Erythroblast (primary cell): ENCODE measurements around the gene AOAH.

Source experiments
- GATA1 ChIP-seq: IDR thresholded peaks from 2 replicates; pipeline ENCODE4 v1.6.1; 2011; ENCODE audit warnings: low read depth, mild to moderate bottlenecking, control low read depth, low read length, moderate library complexity
- POLR2A ChIP-seq: IDR thresholded peaks from 2 replicates; pipeline ENCODE4 v1.6.1; 2011; ENCODE audit warnings: mild to moderate bottlenecking, low read length

DNA sequence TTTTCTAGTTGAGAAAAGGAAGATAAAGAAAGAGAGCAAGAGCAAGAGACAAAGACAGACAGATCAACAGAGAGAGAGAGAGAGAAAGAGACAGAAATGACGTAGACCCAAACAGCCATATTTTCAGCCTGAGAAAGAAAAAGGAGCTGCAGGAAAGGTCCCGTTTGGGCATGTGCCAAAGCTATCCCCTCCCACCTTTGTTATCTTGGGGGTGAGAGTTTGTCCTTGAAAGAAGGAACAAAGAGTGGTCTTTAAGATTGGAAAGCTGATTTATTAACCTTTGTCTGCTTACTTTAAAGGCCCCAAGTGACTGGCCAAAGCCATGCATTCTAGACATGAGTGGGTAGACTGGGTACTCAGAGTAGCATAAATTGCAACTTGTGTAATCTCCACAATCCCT is 98.2 kb downstream of the AOAH start:
- TF ChIP-seq POLR2A (no peak), GATA1 (no peak)
